HCT116 (cell line): Measurements from ENCODE around the gene NTN3. TPM values are rescaled to one million over a fixed set of nuclear protein-coding genes. Genes with fewer than 3 reads are reported as not detected.

Experiments used
- ATAC-seq: fragments of 200-7000 bp; cut with Tn5 transposase; 2 replicates; pipeline ENCODE4 v1.9.1; 2020; ENCODE audit warnings: mild to moderate bottlenecking, moderate library complexity
- BruUV-seq: library from RNA; stranded (reverse); fragments of 400-500 nt; replicated peaks from 2 replicates; lab custom pipeline; 2021; lab: Mats Ljungman, UMichigan
- CTCF ChIA-PET: fragments of 300-600 bp; sonication (Branson Sonifier 250); formaldehyde crosslinking; loops from one replicate; lab custom pipeline; 2021; ENCODE audit warnings: antibody characterized with exemption; lab: Charles Lee
- POLR2A ChIA-PET: fragments of 300-600, 350-600 bp; sonication (Branson Sonifier 250); formaldehyde crosslinking; loops from one replicate; lab custom pipeline; 2021; ENCODE audit warnings: antibody characterized with exemption; lab: Charles Lee
- RAD21 ChIA-PET, 2 experiments: fragments of 300-600 bp; sonication (Branson Sonifier 250); formaldehyde crosslinking; loops; one replicate each; lab custom pipeline; 2023; ENCODE audit warnings: low total read pairs in 2 of 2; ENCODE audit not compliant: uncharacterized antibody in 2 of 2, unreplicated experiment in 2 of 2, low non-redundant PET in 1 of 2; lab: Charles Lee
- DNase-seq: peaks from one replicate; pipeline ENCODE4 v3.0.0-alpha.2; 2010; ENCODE audit warnings: low read depth, low spot score
- H2AFZ ChIP-seq: fragments of 200-600 bp; shearing (Covaris generic), sonication (generic); 2 replicates; pipeline ENCODE4 v1.6.1; 2017; ENCODE audit warnings: low read depth, mixed run types, mixed read lengths, antibody characterized with exemption, low read length; ENCODE audit not compliant: poor library complexity, severe bottlenecking
- H3K27ac ChIP-seq: 2 replicates; pipeline ENCODE4 v1.5.1; 2012; ENCODE audit warnings: low read depth, low read length
- H3K27me3 ChIP-seq: fragments of 200-600 bp; sonication (generic); 2 replicates; pipeline ENCODE4 v1.6.1; 2016; ENCODE audit warnings: mixed run types, low read length, mixed read lengths; ENCODE audit not compliant: insufficient read depth
- H3K36me3 ChIP-seq, 2 experiments: fragments of 200-500 bp in 1 of 2; fragments of 200-600 bp in 1 of 2; sonication (Bioruptor generic) in 1 of 2; sonication (generic) in 1 of 2; 2 replicates each; pipeline versions ENCODE4 v1.5.1 to v1.6.1; 2014 to 2016; ENCODE audit warnings: low read length in 2 of 2, inconsistent platforms in 1 of 2, mixed read lengths in 1 of 2, mixed run types in 1 of 2; ENCODE audit not compliant: insufficient read depth in 2 of 2, control insufficient read depth in 1 of 2
- H3K4me1 ChIP-seq, 2 experiments: fragments of 200-600 bp in 1 of 2; sonication (generic) in 1 of 2; 2 replicates each; pipeline versions ENCODE4 v1.5.1 to v1.6.1; 2012 to 2017; ENCODE audit warnings: low read length in 2 of 2, inconsistent platforms in 1 of 2, mild to moderate bottlenecking in 1 of 2, mixed read lengths in 1 of 2, mixed run types in 1 of 2, moderate library complexity in 1 of 2; ENCODE audit not compliant: insufficient read depth in 2 of 2, control insufficient read depth in 1 of 2
- H3K4me2 ChIP-seq: fragments of 200-600 bp; sonication (generic); 2 replicates; pipeline ENCODE4 v1.6.1; 2017; ENCODE audit warnings: mixed run types, low read length, mixed read lengths
- H3K4me3 ChIP-seq, 2 experiments: fragments of 200-600 bp in 1 of 2; sonication (generic) in 1 of 2; replicated peaks in 1 of 2; 2 replicates each; pipeline ENCODE4 v1.5.1; 2011 to 2016; ENCODE audit warnings: low read length in 2 of 2, control low read depth in 1 of 2, low read depth in 1 of 2, mild to moderate bottlenecking in 1 of 2, mixed read lengths in 1 of 2, mixed run types in 1 of 2
- H3K79me2 ChIP-seq: fragments of 200-600 bp; sonication (generic); 2 replicates; pipeline ENCODE4 v1.6.1; 2017; ENCODE audit warnings: mild to moderate bottlenecking, mixed run types, low read length, moderate library complexity, mixed read lengths; ENCODE audit not compliant: insufficient read depth
- H3K9ac ChIP-seq: fragments of 200-600 bp; sonication (generic); 2 replicates; pipeline ENCODE4 v1.6.1; 2016; ENCODE audit warnings: low read length, mixed read lengths
- H3K9me2 ChIP-seq: fragments of 200-600 bp; sonication (generic), shearing (Covaris generic); 2 replicates; pipeline ENCODE4 v1.6.1; 2017; ENCODE audit warnings: mixed run types, mild to moderate bottlenecking, moderate library complexity; ENCODE audit not compliant: insufficient read depth
- H3K9me3 ChIP-seq, 2 experiments: fragments of 200-500 bp in 1 of 2; fragments of 200-600 bp in 1 of 2; sonication (Bioruptor generic) in 1 of 2; sonication (generic) in 1 of 2; 2 replicates each; pipeline ENCODE4 v1.6.1; 2014 to 2017; ENCODE audit warnings: low read length in 2 of 2, mixed read lengths in 2 of 2, inconsistent platforms in 1 of 2, low read depth in 1 of 2, mild to moderate bottlenecking in 1 of 2, mixed run types in 1 of 2, moderate library complexity in 1 of 2; ENCODE audit not compliant: control insufficient read depth in 1 of 2, insufficient read depth in 1 of 2
- H4K20me1 ChIP-seq: fragments of 200-600 bp; sonication (generic), shearing (Covaris generic); 2 replicates; pipeline ENCODE4 v1.6.1; 2017; ENCODE audit warnings: mixed run types, mild to moderate bottlenecking, moderate library complexity; ENCODE audit not compliant: insufficient read depth
- CBX3 ChIP-seq: IDR thresholded peaks from 2 replicates; pipeline ENCODE4 v1.6.1; 2012; ENCODE audit warnings: low read depth
- CEBPB ChIP-seq: IDR thresholded peaks from 2 replicates; pipeline ENCODE4 v1.6.1; 2012; ENCODE audit warnings: low read depth
- EGR1 ChIP-seq: IDR thresholded peaks from 2 replicates; pipeline ENCODE4 v1.6.1; 2012; ENCODE audit warnings: low read depth
- ELF1 ChIP-seq: IDR thresholded peaks from 2 replicates; pipeline ENCODE4 v1.6.1; 2012; ENCODE audit warnings: low read depth, borderline replicate concordance
- FOSL1 ChIP-seq: IDR thresholded peaks from 2 replicates; pipeline ENCODE4 v1.6.1; 2012; ENCODE audit warnings: low read depth
- JUND ChIP-seq: IDR thresholded peaks from 2 replicates; pipeline ENCODE4 v1.6.1; 2012
- POLR2A ChIP-seq: IDR thresholded peaks from 2 replicates; pipeline ENCODE4 v1.7.0; 2011; ENCODE audit warnings: borderline replicate concordance; ENCODE audit not compliant: insufficient read depth, insufficient read length; ENCODE audit errors: extremely low read depth
- POLR2AphosphoS5 ChIP-seq: IDR thresholded peaks from 2 replicates; pipeline ENCODE4 v1.6.1; 2011; ENCODE audit warnings: mild to moderate bottlenecking, low read depth, low read length, moderate library complexity
- RAD21 ChIP-seq: IDR thresholded peaks from 2 replicates; pipeline ENCODE4 v1.6.1; 2012; ENCODE audit warnings: low read depth, mild to moderate bottlenecking
- SIN3A ChIP-seq: IDR thresholded peaks from 2 replicates; pipeline ENCODE4 v1.6.1; 2012; ENCODE audit warnings: low read depth
- SP1 ChIP-seq: IDR thresholded peaks from 2 replicates; pipeline ENCODE4 v1.6.1; 2012; ENCODE audit warnings: low read depth
- YY1 ChIP-seq: IDR thresholded peaks from 2 replicates; pipeline ENCODE4 v1.6.1; 2011; ENCODE audit warnings: low read length, low read depth, moderate library complexity, mild to moderate bottlenecking; ENCODE audit not compliant: insufficient replicate concordance; ENCODE audit errors: extremely low read depth
- ZFX ChIP-seq: fragments of 450-650 bp; IDR thresholded peaks from 2 replicates; pipeline ENCODE4 v1.6.1; 2017
- intact Hi-C: fragments of 100-400 bp; cut with micrococcal nuclease; formaldehyde crosslinking; loops from 2 replicates; pipeline ENCODE4 v1.10.0; 2022
- total RNA-seq: library from RNA; stranded (reverse); gene quantifications from one replicate; pipeline ENCODE4 v1.2.1, GENCODE V29; 2021; ENCODE audit not compliant: unreplicated experiment
- TF ChIP-seq, protein P1 (sequence below): IDR thresholded peaks from 2 replicates; pipeline ENCODE4 v1.6.1; 2012
- TF ChIP-seq, protein P2 (sequence below): IDR thresholded peaks from 2 replicates; pipeline ENCODE4 v1.6.1; 2012

The NTN3 gene
- total RNA-seq, 1 experiment from 2014 or later: 0.30 TPM

DNA sequence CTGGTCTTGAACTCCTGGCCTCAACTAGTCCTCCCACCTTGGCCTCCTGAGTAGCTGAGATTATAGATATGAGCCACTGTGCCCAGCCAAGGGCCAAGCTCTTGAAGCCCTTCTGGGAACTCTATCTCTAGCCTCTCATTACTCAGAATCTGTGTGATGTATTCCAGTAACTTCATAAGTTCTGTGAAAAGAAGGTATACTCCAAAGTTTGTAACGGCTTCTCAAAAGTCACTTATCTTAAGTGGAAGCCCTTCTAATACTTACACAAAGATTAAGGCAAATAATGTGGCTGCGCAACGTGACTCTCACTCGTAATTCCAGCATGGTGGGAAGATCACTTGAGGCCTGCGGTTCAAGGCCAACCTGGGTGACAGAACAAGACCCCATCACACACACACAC lies 23.5 kb downstream of the NTN3 start:
- H3K9me3 ChIP-seq: no peaks in the 10 kb centered on the region
- DNase-seq (no peak), ATAC-seq (no peak)
- H3K9ac ChIP-seq: no peak overlapping the region
- no peaks in the 10 kb centered on the region for H3K9me2 ChIP-seq
- TF ChIP-seq, protein P1, sequence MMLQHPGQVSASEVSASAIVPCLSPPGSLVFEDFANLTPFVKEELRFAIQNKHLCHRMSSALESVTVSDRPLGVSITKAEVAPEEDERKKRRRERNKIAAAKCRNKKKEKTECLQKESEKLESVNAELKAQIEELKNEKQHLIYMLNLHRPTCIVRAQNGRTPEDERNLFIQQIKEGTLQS: no peak
- TF ChIP-seq YY1 (no peak), ZFX (no peak), POLR2A (no peak), FOSL1 (no peak), POLR2AphosphoS5 (no peak), EGR1 (no peak), CEBPB (no peak), CBX3 (no peak)
- H3K36me3 ChIP-seq: no peaks in the 10 kb centered on the region; a peak in 1 of 4 replicates
- H3K4me3 ChIP-seq: no peak overlapping the region
- BruUV-seq: no TSS peak
- H2AFZ ChIP-seq: no peak overlapping the region
- H3K4me1 ChIP-seq: no peaks in the 10 kb centered on the region
- no peaks in the 10 kb centered on the region for H3K27me3 ChIP-seq
- CTCF ChIA-PET: no interaction called here
- POLR2A ChIA-PET: no interaction called here
- H3K79me2 ChIP-seq: peaks cover 17% of the 10 kb centered on the region; the same call in 1 of the 2 replicates
- intact Hi-C loops: no loop called here
- RAD21 ChIA-PET: no interaction called here
- H4K20me1 ChIP-seq: no peaks in the 10 kb centered on the region
- no peak overlapping the region for H3K27ac ChIP-seq
- no peak overlapping the region for H3K4me2 ChIP-seq

DNA sequence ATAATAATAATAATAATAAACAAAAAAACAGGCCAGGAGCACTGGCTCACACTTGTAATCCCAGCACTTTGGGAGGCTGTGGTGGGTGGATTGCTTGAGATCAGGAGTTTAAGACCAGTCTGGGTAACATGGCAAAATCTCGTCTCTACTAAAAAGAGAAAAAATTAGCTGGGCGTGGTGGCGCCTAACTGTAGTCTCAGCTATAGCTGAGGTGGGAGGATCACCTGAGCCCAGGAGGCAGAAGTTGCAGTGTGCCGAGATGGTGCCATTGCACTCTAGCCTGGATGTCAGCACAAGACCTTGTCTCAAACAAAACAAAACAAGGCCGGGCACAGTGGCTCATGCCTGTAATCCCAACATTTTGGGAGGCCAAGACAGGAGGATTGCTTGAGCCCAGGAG lies 23.9 kb downstream of the NTN3 start:
- no peak overlapping the region for H3K27ac ChIP-seq
- H3K36me3 ChIP-seq: no peaks in the 10 kb centered on the region; a peak in 1 of 4 replicates
- intact Hi-C loops: no loop called here
- no peaks in the 10 kb centered on the region for H3K9me3 ChIP-seq
- H3K4me3 ChIP-seq: no peak overlapping the region
- no peak for TF ChIP-seq JUND
- TF ChIP-seq, protein P2, sequence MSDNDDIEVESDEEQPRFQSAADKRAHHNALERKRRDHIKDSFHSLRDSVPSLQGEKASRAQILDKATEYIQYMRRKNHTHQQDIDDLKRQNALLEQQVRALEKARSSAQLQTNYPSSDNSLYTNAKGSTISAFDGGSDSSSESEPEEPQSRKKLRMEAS: no peak
- TF ChIP-seq SIN3A: no peak
- TF ChIP-seq SP1: no peak
- no peak for TF ChIP-seq ELF1
- no peak for TF ChIP-seq ZFX
- TF ChIP-seq POLR2A: no peak
- no peak for TF ChIP-seq RAD21
- no peak for TF ChIP-seq CBX3
- TF ChIP-seq, all 23 proteins: peak for 0
- RAD21 ChIA-PET: no interaction called here
- POLR2A ChIA-PET: no interaction called here
- Histone ChIP-seq H3K4me1 (no peaks in the 10 kb centered on the region), H3K9ac (no peak overlapping the region), H3K27me3 (no peaks in the 10 kb centered on the region), H4K20me1 (no peaks in the 10 kb centered on the region), H3K79me2 (peaks cover 14% of the 10 kb centered on the region; the same call in 1 of the 2 replicates), H3K9me2 (no peaks in the 10 kb centered on the region), H3K4me2 (no peak overlapping the region), H2AFZ (no peak overlapping the region)
- DNase-seq (no peak), ATAC-seq (no peak)
- CTCF ChIA-PET: no interaction called here
- BruUV-seq: no TSS peak
